KMS-11 (cell line): ENCODE data around the gene CAMTA1.

ENCODE experiments used
- H2AFZ ChIP-seq: fragments of 200-600 bp; sonication (generic); 2 replicates; pipeline ENCODE4 v1.6.1; 2016; ENCODE audit warnings: antibody characterized with exemption, mixed run types, low read depth
- H3K27ac ChIP-seq: fragments of 200-600 bp; sonication (generic); 2 replicates; pipeline ENCODE4 v1.6.1; 2016; ENCODE audit warnings: mild to moderate bottlenecking, mixed run types
- H3K27me3 ChIP-seq: fragments of 200-600 bp; sonication (generic); 2 replicates; pipeline ENCODE4 v1.6.1; 2017; ENCODE audit warnings: mild to moderate bottlenecking, low read depth, mixed run types, moderate library complexity; ENCODE audit not compliant: insufficient read depth
- H3K36me3 ChIP-seq: fragments of 200-600 bp; sonication (generic); 2 replicates; pipeline ENCODE4 v1.6.1; 2017; ENCODE audit warnings: mild to moderate bottlenecking, mixed run types; ENCODE audit not compliant: insufficient read depth
- H3K4me1 ChIP-seq: fragments of 200-600 bp; sonication (generic); 2 replicates; pipeline ENCODE4 v1.6.1; 2016; ENCODE audit warnings: mild to moderate bottlenecking, low read depth, mixed run types; ENCODE audit not compliant: poor library complexity, severe bottlenecking
- H3K4me2 ChIP-seq: fragments of 200-600 bp; sonication (generic); 2 replicates; pipeline ENCODE4 v1.7.0; 2016; ENCODE audit warnings: mild to moderate bottlenecking, mixed run types
- H3K4me3 ChIP-seq: fragments of 200-600 bp; sonication (generic); IDR thresholded peaks from 2 replicates; pipeline ENCODE4 v1.6.1; 2017; ENCODE audit warnings: low read depth, low read length, mixed read lengths; ENCODE audit not compliant: insufficient read depth
- H3K79me2 ChIP-seq: fragments of 200-600 bp; sonication (generic); 2 replicates; pipeline ENCODE4 v1.6.1; 2016; ENCODE audit warnings: low read depth, mixed run types; ENCODE audit not compliant: insufficient read depth
- H3K9ac ChIP-seq: fragments of 200-600 bp; sonication (generic); 2 replicates; pipeline ENCODE4 v1.6.1; 2016; ENCODE audit warnings: mild to moderate bottlenecking, mixed run types
- H4K20me1 ChIP-seq: fragments of 200-600 bp; sonication (generic); 2 replicates; pipeline ENCODE4 v1.6.1; 2016; ENCODE audit warnings: mild to moderate bottlenecking, mixed run types; ENCODE audit not compliant: insufficient read depth
- CTCF ChIP-seq: fragments of 200-600 bp; sonication (generic); conservative IDR thresholded peaks from 2 replicates; pipeline ENCODE4 v1.6.1; 2017; ENCODE audit warnings: low read depth, mild to moderate bottlenecking, antibody characterized with exemption, low read length, moderate library complexity, mixed read lengths

Gene CAMTA1

GRCh38 chr1:7570311-7570710 is 785.1 kb downstream of the CAMTA1 start:
- H4K20me1 ChIP-seq = no peaks in the 10 kb centered on the region
- H3K4me2 ChIP-seq = no peak overlapping the region
- no peaks in the 10 kb centered on the region for H3K36me3 ChIP-seq
- no peak overlapping the region for H3K9ac ChIP-seq
- H2AFZ ChIP-seq = no peak overlapping the region
- no peak overlapping the region for H3K27ac ChIP-seq
- peaks cover 19% of the 10 kb centered on the region; the same call in 1 of the 2 replicates for H3K27me3 ChIP-seq
- H3K4me3 ChIP-seq = no peak overlapping the region
- no peak for TF ChIP-seq CTCF
- H3K4me1 ChIP-seq = no peaks in the 10 kb centered on the region
- H3K79me2 ChIP-seq = no peaks in the 10 kb centered on the region

- no peaks in the 10 kb centered on the region for H3K36me3 ChIP-seq
- H3K79me2 ChIP-seq = no peaks in the 10 kb centered on the region
- no peak overlapping the region for H3K4me2 ChIP-seq
- TF ChIP-seq CTCF = no peak
- H3K27me3 ChIP-seq = peaks cover 11% of the 10 kb centered on the region; the same call in 1 of the 2 replicates
- no peak overlapping the region for H3K4me3 ChIP-seq
- H3K9ac ChIP-seq = no peak overlapping the region
- H3K27ac ChIP-seq = no peak overlapping the region
- no peaks in the 10 kb centered on the region for H4K20me1 ChIP-seq
- no peaks in the 10 kb centered on the region for H3K4me1 ChIP-seq
- H2AFZ ChIP-seq = no peak overlapping the region
These were observed 787.4 kb downstream of the CAMTA1 start for GRCh38 chr1:7572654-7573152.

GRCh38 chr1:7573481-7573880 is 788.2 kb downstream of the CAMTA1 start:
- peaks cover 15% of the 10 kb centered on the region; the same call in 1 of the 2 replicates for H3K27me3 ChIP-seq
- no peak overlapping the region for H3K4me2 ChIP-seq
- no peak overlapping the region for H2AFZ ChIP-seq
- no peak overlapping the region for H3K4me3 ChIP-seq
- no peak for TF ChIP-seq CTCF
- H3K27ac ChIP-seq = no peak overlapping the region
- H3K36me3 ChIP-seq = no peaks in the 10 kb centered on the region
- H3K79me2 ChIP-seq = no peaks in the 10 kb centered on the region
- no peaks in the 10 kb centered on the region for H4K20me1 ChIP-seq
- H3K9ac ChIP-seq = no peak overlapping the region
- H3K4me1 ChIP-seq = no peaks in the 10 kb centered on the region

DNA sequence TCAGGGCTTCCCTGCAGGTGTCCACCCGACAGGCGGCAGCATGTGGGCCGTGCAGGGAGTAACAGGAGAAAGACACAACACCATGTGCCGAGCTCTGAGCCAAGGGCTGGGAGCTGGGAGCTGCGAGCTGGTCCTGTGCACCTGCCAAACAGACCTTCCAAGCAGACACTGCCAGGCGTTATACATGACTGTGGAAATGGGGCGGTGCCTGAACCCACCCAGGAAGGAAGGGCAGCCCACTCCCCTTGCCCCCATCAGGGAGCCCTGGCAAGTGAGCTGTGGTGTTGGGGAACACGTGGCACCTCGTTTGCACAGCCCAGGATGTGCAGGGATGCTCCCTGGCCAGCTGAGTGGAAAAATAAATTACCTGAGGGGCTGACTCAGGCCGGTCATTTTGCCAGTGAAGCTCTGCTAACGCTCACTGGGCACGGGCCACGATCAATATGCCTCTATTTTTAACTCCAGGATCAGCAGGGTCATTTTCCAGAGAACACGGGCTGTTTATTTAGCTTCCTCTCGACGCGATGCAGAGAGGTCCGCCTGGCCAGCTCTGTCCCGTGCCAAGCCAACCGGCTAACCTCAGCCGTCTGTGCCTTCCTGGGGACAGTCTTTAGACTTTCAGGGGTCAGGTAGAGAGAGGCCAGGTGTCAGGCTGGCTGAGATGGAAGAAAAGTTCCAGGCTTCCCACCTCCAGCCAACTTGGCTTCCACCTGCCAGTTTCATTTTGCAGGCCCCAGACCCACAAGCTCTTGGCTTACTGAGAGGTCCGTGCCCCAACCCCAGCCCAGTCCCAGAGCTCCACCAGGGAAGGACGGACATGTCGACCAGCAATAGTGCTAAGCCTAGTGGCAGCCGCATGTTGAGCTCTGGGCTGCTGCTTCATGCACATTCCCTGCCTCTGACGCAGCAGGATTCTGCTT is 789.1 kb downstream of the CAMTA1 start:
- no peaks in the 10 kb centered on the region for H3K79me2 ChIP-seq
- peaks cover 18% of the 10 kb centered on the region for H3K27me3 ChIP-seq
- H3K4me3 ChIP-seq = no peak overlapping the region
- H3K27ac ChIP-seq = no peak overlapping the region
- no peaks in the 10 kb centered on the region for H3K36me3 ChIP-seq
- H3K4me1 ChIP-seq = no peaks in the 10 kb centered on the region
- no peaks in the 10 kb centered on the region for H4K20me1 ChIP-seq
- no peak overlapping the region for H3K9ac ChIP-seq
- H2AFZ ChIP-seq = no peak overlapping the region
- H3K4me2 ChIP-seq = no peak overlapping the region
- TF ChIP-seq CTCF = no peak
